NAMALWA (cell line): ENCODE results near the gene HMCN2.

Experiments used
- DNase-seq: peaks from one replicate; pipeline ENCODE4 v3.0.0-alpha.2; 2015; ENCODE audit warnings: low spot score

Gene HMCN2

DNA sequence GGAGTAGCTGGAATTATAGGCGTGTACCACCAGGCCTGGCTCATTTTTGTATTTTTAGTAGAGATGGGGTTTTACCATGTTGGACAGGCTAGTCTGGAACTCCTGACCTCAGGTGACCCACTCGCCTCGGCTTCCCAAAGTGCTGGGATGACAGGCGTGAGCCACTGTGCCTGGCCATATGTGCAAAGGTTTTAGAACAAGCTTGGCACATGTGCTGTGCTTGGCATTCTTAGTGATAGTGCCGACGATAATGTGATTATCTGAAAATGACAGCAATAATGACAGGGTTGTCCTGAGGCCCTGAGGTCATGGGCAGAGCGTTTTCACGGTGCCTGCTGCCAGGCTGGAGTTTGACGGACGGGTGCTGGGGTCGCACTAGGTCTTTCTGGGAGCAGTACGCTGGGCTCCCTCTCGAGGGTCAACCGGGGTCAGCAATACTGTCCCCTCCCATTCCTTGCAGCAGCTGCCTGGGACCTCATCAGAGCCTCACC is 42.6 kb downstream of the HMCN2 start:
- DNase-seq: no peak

DNA sequence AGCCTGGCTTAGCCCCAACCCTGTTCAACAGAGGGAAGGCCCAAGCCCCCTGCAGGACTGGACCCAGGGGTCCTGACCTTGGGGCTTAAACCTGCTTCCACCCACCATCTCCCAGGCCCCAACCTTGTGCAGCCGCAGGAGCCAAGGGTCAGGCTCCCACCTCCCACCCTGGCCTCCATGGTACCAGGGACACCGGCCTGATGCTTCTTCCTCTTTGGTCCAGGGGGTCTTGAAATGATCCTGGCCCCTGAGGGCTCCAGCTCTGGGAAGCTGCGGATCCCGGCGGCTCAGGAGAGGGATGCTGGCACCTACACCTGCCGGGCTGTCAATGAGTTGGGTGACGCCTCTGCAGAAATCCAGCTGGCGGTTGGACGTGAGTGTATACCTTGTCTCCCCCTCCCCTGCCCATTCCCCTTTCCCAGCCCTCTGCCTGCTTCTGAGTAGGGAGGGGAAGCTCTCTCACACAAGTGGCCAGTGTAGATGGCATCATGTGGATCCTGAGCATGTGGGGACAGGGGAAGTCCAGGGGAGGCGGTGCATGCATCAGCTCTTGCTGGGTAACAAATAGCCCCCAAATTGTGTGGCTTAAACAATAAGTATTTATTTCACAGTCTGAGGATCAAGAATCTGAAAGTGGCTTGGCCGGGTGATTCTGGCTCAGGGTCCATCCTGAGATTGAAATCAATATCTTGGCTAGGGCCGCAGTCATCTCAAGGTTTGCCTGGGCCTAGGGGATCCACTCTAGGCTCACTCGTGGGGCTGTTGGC is 44.3 kb downstream of the HMCN2 start:
- DNase-seq: no peak

DNA sequence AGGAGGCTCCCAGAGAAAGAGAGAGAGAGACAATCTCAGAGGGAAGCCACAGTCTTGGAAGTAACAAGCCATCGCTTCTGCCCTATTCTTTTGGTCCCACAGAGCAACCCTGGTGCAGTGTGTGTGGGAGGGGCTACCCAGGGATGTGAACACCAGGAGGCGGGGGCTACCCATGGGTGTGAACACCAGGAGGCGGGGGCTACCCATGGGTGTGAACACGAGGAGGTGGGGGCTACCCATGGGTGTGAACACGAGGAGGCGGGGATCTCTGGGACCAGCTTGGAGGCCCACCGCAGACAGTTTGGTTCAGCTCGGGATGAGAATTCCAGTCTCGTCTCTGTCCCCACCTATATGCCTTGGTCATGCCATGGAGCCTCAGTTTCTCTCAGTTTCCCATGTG is 44.9 kb downstream of the HMCN2 start:
- no peak for DNase-seq

DNA sequence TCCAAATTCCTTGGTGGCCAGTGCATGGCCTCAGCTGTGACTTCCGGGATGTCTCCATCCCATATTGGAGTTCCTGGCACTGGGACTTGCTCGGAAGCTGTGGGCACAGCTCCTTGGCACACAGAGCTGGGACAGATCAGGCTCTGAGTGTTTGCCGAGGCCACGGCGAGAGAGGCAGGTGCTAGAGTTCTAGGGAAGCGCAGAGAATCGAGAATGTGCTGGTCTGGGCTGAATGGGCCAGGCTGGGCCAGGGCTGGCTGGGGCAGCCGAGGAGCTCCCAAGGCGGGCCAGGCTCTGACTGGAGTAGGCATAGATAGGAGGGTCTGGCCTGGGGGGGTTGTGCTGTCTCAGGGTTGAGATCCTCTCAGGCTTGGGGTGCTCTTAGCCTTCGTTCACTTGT is 45.4 kb downstream of the HMCN2 start:
- no peak for DNase-seq

DNA sequence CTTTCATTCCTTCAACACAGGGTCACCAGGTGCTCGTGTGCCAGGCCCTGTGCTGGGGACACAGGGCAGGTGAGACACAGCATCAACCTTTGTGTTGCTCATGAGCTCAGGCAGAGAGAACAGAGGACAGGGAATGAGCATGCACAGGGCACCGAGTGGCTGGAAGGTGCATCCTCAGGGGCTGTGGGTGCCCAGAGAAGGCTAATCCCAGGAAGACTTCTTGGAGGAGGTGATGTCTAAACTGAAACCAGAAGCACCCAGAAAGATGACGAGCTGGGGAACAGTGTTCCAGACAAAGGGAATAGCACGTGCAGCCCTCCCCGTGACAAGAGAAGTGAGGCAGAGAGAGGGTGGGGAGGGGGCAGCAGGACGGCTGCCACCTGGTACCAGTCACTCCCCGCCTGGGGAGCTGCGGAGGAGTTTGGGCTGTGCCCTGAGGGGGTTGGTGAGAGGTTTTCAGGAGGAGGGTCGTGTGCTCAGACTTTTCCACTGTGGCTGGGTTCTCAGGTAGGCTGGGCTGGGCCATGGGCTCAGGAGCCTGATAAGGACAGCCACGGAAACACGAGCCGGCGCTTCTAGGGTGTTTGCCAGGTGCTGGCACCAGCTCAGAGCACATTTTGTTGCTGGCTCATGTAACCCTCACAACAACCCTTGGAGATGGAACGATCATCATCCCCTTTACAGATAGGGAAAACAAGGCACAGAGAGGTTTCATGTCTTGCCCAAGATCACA is 46.0 kb downstream of the HMCN2 start:
- no peak for DNase-seq

DNA sequence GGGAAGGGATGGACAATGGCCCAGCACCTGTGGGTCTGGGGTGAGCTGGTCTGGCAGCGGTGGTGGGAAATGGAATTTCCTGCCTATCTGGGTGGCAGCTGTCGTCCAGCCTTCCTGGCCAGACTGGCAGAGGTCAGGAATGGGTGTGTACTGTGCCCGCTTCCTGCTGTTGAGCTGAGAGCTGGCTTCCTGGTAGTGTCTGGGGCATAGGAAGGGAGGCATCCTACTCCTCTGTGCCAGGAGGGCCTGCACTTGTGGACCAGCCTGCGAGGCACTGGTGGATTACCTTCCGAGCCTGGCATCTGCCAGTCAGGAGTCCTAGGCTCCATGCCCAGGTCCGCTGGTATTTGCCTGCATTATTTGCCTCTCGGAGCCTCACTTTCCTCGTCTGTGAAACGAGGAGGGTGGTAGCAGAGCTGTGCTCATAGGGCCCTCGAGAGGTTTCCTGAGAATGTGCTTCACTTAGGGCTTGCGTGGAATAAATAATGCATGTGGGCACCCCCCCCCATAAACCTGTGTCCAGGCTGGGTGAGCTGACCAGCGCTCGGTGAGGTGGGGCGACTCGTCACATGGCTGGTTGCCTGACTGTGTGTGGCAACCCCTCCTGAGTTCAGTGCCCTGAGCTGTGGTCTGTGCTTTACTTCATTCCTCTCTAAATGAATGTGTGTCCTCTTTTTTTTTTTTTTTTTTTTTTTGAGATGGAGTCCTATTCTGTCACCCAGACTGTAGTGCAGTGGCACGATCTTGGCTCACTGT is 47.7 kb downstream of the HMCN2 start:
- no peak for DNase-seq

DNA sequence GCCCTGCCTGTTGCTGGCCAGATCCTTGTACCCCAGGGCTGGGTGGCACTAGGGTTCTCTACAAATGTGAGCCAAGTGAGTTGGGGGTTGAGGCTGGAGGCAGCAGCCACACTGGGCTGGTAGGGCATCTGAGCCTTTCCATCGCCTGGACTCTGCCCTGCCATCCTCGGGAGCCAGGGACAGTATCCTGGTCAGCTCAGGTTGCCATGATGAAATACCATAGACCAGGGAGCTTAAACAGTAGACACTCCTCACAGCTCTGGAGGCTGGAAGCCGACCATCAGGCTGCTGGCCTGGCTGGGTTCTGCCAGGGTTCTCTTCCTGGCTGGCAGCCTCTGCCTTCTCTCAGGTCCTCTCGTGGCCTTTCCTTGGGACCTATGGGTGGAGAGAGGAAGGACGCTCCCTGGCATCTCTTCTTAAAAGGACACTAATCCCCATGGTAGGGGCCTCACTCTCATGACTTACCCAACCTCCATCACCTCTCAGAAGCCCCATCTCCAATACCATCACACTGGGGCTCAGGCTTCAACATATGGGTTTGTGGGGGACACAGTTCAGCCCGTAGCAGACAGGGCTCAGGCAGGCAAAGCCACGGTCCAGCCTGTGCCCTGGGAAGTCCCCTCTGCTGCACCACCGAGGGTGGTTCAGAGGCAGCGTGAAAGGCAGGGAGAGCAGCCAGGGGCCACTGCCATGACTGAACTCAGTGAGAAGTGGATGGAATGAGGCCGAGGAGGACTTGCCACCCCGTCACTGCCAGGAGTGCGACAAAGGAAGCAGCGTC is 50.1 kb downstream of the HMCN2 start:
- no peak for DNase-seq

DNA sequence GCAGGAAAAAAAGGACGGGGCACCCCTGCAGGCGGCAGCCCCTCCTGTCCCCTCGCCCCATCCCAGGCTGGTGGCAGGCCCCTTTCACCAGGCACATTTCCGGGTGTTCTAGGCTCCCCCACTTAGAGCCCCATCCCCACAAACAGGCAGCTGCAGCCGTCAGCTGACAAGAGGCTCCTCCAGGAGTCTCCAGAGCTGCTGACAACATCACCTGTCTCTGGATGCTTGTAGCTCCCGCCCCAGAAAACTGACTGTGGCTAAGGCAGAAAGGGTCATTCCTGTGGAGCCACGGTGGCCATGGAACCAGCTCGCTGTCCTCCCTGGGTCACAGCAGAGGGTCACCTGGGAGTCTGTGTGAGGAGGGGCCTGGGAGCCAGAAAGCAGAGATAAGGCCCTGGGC is 50.9 kb downstream of the HMCN2 start:
- DNase-seq: no peak

DNA sequence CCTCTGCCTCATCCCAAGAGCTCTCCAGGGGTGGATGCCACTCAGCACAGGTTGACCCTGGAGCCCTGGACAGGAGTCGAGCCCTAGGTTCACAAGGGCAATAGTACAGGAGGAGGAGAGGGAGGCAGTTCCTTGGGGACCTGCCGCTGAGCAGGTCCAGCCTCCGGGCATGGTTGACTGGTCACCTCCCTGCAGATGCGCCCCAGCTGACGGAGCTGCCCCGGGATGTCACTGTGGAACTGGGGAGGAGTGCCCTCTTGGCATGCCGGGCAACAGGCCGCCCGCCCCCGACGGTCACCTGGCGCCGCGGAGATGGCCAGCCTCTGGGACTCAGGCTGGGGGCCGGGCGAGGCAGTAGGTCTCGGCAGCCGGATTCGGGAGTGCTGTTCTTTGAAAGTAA is 53.7 kb downstream of the HMCN2 start:
- DNase-seq: no peak

DNA sequence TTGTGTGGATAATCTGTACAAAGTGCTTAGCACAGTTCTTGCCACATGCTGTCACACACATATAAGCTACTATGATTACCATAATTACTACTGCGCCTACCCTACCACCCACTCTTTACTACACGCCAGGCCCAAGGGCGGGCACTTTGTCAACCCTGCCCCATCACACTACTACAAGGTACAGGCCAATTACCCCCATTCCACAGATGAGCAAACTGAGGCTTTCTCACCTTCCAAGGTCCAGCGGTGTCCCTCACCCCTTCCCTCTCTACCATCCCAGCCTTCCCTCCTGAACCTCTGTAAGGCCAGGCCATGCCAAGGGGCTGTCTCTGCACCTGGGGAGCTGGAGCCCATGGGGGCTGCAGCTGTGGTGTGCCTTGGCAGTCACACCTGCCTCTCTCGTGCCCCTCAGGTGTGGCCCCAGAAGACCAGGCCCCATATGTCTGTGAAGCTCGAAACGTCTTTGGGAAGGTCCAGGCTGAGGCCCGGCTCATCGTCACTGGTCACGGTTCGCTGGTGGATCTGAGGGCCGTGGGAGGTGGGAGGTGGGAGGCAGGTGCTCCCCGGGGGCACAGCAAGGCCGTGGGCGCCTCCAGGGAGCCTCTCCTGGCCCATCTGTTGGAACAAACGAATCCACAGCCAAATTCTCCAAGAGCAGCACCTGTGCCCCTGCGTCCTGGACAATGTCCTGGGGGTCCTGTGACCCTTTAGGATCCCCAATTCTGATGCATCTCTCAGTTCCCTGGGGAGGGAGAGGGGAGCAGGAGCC is 54.6 kb downstream of the HMCN2 start:
- no peak for DNase-seq

DNA sequence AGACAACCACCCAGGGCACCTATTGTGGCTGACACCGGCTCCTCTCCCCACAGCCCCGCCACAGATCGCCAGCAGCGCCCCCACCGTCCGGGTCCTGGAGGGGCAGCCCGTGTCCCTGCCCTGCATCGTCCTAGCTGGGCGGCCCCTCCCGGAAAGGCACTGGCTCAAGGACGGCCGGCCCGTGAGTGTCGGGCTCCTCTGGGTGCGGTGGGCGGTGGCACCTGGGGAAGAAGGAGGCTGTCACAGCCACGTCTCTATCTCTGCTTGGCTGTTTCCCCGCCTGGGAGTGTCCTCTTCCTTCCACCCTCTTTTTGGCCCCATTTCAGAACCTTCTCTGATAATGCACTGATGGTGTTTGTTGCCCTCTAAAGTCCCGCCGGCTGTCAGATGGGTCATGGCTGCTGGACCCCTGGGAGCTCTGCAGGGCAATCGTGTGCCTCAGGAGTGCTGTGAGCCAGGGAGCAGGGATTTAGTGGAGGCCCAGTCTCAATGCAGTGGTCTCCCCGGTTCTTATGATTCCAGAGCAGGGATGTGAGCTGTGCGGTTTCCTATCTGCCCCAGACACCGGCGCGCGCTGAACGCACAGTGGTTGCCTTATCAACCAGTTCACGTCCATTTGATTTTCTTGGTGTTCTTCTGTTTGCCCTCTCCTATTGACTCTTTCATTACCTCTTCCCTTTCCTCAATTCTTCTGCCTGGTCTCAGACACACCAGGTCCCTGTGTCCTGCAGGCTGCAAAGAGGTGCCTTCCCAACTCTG is 55.3 kb downstream of the HMCN2 start:
- no peak for DNase-seq

DNA sequence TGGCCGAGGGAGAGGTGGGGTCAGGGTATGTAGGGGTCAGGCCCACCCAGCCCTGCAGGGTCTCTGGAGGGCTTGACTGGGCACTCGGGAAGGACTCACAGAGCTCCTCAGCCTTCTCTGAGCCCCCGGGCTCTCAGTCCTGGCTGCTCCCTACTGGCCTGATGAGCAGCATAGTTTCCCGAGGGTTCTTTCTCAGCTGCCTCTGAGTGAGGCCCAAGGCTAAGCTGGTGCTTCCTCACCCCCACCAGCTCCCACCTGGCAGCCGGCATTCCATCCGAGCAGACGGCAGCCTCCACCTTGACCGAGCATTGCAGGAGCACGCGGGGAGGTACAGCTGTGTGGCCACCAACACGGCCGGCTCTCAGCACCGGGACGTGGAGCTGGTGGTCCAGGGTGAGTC is 56.0 kb downstream of the HMCN2 start:
- DNase-seq: no peak

DNA sequence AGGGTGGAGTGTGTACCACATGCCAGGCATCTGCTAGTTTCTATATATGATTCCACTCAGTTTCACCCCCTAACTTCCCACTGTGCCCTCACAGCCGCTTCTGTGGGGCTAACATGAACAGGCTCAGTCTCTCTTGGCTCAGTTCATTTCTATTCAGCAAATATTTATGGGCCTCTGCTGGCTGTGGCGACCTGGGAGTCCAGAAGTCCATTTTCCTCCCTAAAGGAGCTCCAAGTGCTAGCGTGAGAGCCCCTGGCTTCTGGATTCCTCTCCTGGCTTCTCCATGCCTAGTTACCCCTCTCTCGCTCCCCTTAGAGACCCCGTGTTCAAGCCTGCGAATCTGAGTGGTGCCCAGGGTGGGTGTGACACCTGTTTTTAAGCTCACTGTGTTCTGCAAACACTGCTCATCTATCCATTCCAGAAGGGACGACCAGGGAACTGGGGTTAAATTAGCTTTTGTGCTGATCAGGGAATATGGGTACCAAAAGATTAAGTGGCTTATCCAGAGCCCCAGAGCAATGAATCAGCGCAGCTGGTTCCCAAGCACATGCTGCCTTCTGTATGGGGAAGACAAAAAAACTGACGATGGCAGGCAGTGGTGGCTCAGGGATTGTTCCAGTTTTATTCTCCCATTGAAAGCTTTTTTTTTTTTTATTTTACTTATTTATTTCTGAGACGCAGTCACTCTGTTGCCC is 57.6 kb downstream of the HMCN2 start:
- DNase-seq: no peak

DNA sequence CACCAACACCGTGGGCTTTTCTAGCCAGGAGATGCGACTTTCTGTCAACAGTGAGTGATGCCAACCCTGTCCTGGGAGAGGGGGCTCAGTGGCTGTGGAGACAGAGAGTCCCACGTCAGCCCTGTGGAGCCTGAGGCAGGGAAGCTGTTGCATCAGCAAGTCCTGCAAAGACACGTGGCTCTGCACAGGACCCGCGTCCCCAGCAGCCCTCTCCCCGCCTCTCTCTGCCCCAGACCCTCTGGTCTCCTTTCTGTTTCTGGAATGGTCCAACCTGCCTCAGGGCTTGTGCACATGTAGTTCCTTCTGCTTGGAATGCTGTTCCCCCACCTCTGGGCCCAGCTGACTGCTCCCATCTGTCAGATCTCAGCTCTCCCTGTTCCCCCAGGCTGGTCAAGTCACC is 60.4 kb downstream of the HMCN2 start:
- DNase-seq: no peak

DNA sequence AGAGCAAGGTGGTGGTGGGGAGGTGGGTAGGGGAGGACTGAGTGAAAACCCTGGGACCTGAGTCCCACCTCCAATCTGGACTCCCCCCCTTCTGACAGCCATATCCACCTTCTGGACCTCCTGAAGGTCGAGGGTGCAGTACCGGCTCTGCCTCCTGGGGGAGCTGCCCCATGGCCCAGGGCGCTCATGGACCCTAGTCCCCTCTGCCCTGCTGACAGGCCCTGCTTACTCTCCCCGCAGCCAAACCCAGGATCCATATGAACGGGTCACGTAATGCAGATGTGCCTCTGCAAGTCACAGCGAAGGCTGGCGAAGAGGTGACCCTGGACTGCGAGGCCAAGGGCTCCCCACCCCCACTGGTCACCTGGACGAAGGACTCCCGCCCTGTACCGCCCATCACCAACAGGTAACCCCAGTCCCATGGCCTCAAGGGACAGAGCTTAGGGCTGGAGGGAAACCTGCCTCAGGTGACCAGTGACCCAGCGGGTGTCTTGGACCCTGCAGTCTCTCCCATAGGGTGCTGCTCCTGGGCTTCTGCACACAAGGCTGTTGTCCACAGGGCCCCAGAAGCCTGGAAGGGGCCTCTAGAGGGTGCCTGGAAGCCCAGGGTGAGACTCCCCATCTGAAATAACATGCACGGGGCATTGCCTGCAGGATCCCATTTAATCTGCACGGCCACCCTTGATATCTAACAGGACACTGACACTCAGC is 61.7 kb downstream of the HMCN2 start:
- DNase-seq: peak; percentile 40

DNA sequence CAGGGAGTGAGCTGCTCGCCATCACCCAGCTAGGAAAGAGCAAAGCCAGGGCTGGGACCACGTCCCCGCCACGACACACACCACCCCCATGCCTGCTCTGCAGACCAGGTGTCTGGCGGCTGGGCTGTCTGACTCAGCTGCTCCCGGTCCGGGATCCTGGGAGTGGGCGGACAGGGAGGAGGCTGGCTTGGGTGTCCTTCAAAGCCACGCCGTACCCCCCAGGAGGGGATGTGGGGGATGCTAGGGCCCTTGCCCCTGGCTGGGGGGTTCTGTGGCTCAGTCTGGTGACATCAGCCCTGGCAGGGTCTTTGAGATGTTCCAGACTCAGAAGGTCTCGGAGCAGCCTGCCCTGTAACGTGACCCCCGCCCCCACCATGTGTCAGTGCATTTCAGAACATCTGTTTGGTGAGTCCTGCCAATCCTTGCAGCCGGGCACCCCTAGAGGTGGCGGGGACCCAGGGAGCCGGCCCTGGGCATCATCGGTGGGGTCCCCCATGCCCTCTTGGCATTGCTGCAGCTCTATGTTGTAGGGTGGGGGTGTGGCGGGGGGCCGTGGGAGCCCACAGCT is 62.3 kb downstream of the HMCN2 start:
- no peak for DNase-seq

DNA sequence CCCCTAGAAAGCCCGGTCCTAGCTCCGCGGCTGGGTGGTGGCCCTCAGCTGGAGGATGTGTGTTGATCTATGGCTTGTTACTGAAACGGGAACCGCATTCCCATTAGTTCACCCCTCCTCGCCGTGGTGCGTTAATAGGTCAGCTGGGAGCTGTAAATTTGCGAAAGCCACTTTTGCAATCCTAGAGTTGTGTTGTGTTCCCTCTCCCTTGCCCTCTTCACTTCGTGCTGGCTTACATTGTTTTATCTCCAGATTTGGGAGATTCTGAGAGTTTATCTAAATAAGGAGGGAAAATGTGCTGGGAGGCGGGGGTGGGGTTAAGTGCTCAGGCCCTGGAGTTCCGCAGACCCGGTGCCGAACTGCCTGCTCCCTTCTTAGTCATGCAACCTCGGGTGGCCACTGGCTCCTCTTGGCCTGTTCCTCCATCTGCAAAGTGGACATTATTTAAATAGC is 62.8 kb downstream of the HMCN2 start:
- DNase-seq: no peak

DNA sequence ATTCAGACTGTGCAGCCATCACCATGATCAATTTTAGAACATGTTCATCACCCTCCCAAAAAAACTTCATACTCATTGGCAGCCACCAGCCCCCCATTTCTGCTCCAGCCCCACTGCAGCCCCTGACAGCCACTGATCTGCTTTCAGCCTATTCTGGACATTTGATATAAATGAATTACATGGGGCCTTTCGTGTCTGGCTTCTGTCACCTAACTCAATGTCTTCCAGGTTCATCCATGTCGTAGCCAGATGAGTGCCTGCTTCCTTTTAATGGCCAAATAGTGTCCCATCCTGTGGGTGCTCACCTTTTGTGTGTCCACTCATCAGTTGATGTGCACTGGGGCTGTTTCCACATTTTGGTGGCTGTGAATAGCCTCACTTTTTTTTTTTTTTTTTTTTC is 63.5 kb downstream of the HMCN2 start:
- DNase-seq: no peak
